Uterus (tissue), 4 donors: ENCODE data around the gene ZNF516. TPM values are rescaled to one million over a fixed set of nuclear protein-coding genes. Genes with fewer than 3 reads are reported as not detected.

Experiments used
- DNase-seq, 2 donors: peaks; one replicate each; pipeline ENCODE4 v3.0.0-alpha.2; 2019 to 2020
- H3K27ac ChIP-seq, 2 donors: fragments of 200-600 bp; sonication (generic); 1 replicate in 1 of 2; 2 replicates in 1 of 2; pipeline ENCODE4 v1.5.1; 2016 to 2018
- H3K27me3 ChIP-seq, 2 donors: fragments of 200-600 bp; sonication (generic); one replicate each; pipeline ENCODE4 v1.5.1; 2018 to 2019; ENCODE audit warnings: control low read depth in 1 of 2
- H3K36me3 ChIP-seq, 2 donors: fragments of 200-600 bp; sonication (generic); one replicate each; pipeline ENCODE4 v1.5.1; 2019; ENCODE audit warnings: control low read depth in 1 of 2
- H3K4me1 ChIP-seq, 2 donors: fragments of 200-600 bp; sonication (generic); one replicate each; pipeline ENCODE4 v1.5.1; 2018 to 2019; ENCODE audit warnings: control low read depth in 1 of 2
- H3K4me3 ChIP-seq, 2 donors: fragments of 200-600 bp; sonication (generic); 1 replicate in 1 of 2; 2 replicates in 1 of 2; pipeline ENCODE4 v1.5.1; 2018 to 2019; ENCODE audit warnings: mild to moderate bottlenecking in 1 of 2
- H3K9me3 ChIP-seq, 2 donors: fragments of 200-600 bp; sonication (generic); one replicate each; pipeline ENCODE4 v1.5.1; 2019; ENCODE audit warnings: control low read depth in 1 of 2
- POLR2A ChIP-seq, 2 donors: fragments of 450-650 bp; IDR thresholded peaks; one replicate each; pipeline ENCODE4 v1.6.1; 2016; ENCODE audit warnings: antibody characterized with exemption in 2 of 2, mild to moderate bottlenecking in 1 of 2, moderate library complexity in 1 of 2
- intact Hi-C: fragments of 100-400 bp; cut with DNase I; formaldehyde crosslinking; loops from one replicate; pipeline ENCODE4 v1.15.1; 2023; ENCODE audit warnings: low total_unique reads
- total RNA-seq, 4 donors: library from RNA; depleted of rRNA in 3 of 4; stranded (reverse); fragments of >200 nt in 3 of 4; gene quantifications; one replicate each; pipeline versions ENCODE4 v1.1.0 to v1.2.4, GENCODE V29; 2014 to 2023
- TF ChIP-seq, protein P1 (sequence below), 4 experiments: fragments of 200-600 bp in 2 of 4; fragments of 450-650 bp in 2 of 4; sonication (generic) in 2 of 4; IDR thresholded peaks; one replicate each; pipeline ENCODE4 v1.5.1; 2016 to 2019; ENCODE audit warnings: antibody characterized with exemption in 4 of 4, mild to moderate bottlenecking in 2 of 4, moderate library complexity in 1 of 4
- donor health status: DM: yes; HTN: yes; CAD: no.

ZNF516 gene
- total RNA-seq, 4 donors from 2014 or later: 29.4 to 177 (median 65.7) TPM

- no peak for DNase-seq
- no peaks in the 10 kb centered on the region for H3K36me3 ChIP-seq
- no peak overlapping the region for H3K4me3 ChIP-seq
- no peaks in the 10 kb centered on the region for H3K4me1 ChIP-seq
- no peak for TF ChIP-seq POLR2A (IDR thresholded peaks at IDR 0.05)
- TF ChIP-seq, protein P1, sequence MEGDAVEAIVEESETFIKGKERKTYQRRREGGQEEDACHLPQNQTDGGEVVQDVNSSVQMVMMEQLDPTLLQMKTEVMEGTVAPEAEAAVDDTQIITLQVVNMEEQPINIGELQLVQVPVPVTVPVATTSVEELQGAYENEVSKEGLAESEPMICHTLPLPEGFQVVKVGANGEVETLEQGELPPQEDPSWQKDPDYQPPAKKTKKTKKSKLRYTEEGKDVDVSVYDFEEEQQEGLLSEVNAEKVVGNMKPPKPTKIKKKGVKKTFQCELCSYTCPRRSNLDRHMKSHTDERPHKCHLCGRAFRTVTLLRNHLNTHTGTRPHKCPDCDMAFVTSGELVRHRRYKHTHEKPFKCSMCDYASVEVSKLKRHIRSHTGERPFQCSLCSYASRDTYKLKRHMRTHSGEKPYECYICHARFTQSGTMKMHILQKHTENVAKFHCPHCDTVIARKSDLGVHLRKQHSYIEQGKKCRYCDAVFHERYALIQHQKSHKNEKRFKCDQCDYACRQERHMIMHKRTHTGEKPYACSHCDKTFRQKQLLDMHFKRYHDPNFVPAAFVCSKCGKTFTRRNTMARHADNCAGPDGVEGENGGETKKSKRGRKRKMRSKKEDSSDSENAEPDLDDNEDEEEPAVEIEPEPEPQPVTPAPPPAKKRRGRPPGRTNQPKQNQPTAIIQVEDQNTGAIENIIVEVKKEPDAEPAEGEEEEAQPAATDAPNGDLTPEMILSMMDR (IDR thresholded peaks at IDR 0.05): no peak
- intact Hi-C loops: no loop called here
- no peaks in the 10 kb centered on the region for H3K9me3 ChIP-seq
- H3K27ac ChIP-seq: no peak overlapping the region
- no peaks in the 10 kb centered on the region for H3K27me3 ChIP-seq
Observed at GRCh38 chr18:76317136-76317535, 177.9 kb downstream of the ZNF516 start.

DNA sequence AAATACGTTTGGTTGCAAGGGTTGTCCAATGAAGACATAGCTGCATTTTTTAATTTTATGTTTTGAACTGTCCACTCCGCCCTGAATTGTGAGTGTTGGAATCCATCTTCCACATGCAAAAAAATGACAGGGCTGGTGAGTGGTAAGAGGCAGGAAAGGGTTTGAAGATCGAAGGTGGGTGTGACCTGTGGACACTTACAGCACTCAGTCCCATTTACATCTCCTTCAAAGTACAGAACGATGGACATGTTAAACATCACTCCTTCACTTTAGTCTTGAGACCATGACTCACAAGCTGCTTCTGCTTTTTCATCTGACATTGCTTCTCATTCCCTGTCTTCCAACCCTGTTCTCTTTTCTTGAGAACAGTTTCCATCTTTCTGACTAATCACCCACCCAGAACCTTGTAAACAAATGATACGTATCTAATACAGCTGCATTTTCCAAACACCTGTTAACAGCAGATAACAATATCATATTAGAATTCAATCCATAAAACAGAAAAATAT, 179.3 kb downstream of the ZNF516 start:
- no peak overlapping the region for H3K4me3 ChIP-seq
- DNase-seq: no peak
- TF ChIP-seq, protein P1 (IDR thresholded peaks at IDR 0.05): no peak
- no peak for TF ChIP-seq POLR2A (IDR thresholded peaks at IDR 0.05)
- H3K9me3 ChIP-seq: no peaks in the 10 kb centered on the region
- H3K4me1 ChIP-seq: no peaks in the 10 kb centered on the region
- intact Hi-C loops: no loop called here
- H3K27ac ChIP-seq: no peak overlapping the region
- H3K27me3 ChIP-seq: no peaks in the 10 kb centered on the region
- H3K36me3 ChIP-seq: no peaks in the 10 kb centered on the region

- no peaks in the 10 kb centered on the region for H3K9me3 ChIP-seq
- H3K36me3 ChIP-seq: no peaks in the 10 kb centered on the region
- no peak overlapping the region for H3K4me3 ChIP-seq
- H3K27ac ChIP-seq: no peak overlapping the region
- TF ChIP-seq, protein P1 (IDR thresholded peaks at IDR 0.05): no peak
- no peak for TF ChIP-seq POLR2A (IDR thresholded peaks at IDR 0.05)
- intact Hi-C loops: no loop called here
- H3K4me1 ChIP-seq: no peaks in the 10 kb centered on the region
- no peaks in the 10 kb centered on the region for H3K27me3 ChIP-seq
- DNase-seq: no peak
Observed at GRCh38 chr18:76314496-76314895, 180.5 kb downstream of the ZNF516 start.

GRCh38 chr18:76314015-76314414, 181.0 kb downstream of the ZNF516 start:
- Histone ChIP-seq H3K4me1 (no peaks in the 10 kb centered on the region), H3K27me3 (no peaks in the 10 kb centered on the region), H3K9me3 (no peaks in the 10 kb centered on the region), H3K4me3 (no peak overlapping the region), H3K27ac (no peak overlapping the region), H3K36me3 (no peaks in the 10 kb centered on the region)
- TF ChIP-seq POLR2A (IDR thresholded peaks at IDR 0.05): no peak
- TF ChIP-seq, protein P1 (IDR thresholded peaks at IDR 0.05): no peak
- no peak for DNase-seq
- intact Hi-C loops: no loop called here
